ENCODE data around the gene RAD51B. TPM values are rescaled to one million over a fixed set of nuclear protein-coding genes. Genes with fewer than 3 reads are reported as not detected.

RAD51B gene
- total RNA-seq, 1 experiment from 2014 or later = 16.7 TPM

DNA sequence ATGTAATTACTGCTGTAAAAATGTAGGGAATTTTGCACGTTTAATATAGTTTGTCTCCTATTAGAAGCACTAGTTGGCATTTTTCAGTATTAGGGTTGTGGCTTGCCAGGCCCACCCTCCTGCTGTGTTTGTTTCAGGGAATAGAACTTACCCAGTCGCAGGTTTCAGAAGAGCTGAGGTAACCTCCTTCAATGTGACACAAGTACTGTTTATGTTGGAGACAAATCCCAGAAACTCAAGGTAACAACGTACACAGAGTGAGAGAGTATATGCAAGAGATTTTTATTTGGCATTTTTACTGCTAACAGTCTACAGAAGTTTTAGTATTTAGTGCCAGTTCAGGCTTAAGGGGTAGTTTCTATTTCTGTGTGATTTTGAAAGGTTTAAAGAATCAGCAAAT lies 284.3 kb downstream of the RAD51B start:
- H3T11ph ChIP-seq (ENCODE audit: low read length) = no peak overlapping the region
- H3K56ac ChIP-seq (ENCODE audit: insufficient read length, low read depth, low read length) = no peak overlapping the region
- H3K9me3 ChIP-seq (ENCODE audit: control insufficient read depth, low read depth, low read length) = peaks cover 14% of the 10 kb centered on the region
- TF ChIP-seq, protein P1, sequence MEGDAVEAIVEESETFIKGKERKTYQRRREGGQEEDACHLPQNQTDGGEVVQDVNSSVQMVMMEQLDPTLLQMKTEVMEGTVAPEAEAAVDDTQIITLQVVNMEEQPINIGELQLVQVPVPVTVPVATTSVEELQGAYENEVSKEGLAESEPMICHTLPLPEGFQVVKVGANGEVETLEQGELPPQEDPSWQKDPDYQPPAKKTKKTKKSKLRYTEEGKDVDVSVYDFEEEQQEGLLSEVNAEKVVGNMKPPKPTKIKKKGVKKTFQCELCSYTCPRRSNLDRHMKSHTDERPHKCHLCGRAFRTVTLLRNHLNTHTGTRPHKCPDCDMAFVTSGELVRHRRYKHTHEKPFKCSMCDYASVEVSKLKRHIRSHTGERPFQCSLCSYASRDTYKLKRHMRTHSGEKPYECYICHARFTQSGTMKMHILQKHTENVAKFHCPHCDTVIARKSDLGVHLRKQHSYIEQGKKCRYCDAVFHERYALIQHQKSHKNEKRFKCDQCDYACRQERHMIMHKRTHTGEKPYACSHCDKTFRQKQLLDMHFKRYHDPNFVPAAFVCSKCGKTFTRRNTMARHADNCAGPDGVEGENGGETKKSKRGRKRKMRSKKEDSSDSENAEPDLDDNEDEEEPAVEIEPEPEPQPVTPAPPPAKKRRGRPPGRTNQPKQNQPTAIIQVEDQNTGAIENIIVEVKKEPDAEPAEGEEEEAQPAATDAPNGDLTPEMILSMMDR (conservative IDR thresholded peaks at IDR 0.05) = no peak
- H3K18ac ChIP-seq (ENCODE audit: insufficient read length, low read depth, low read length) = no peak overlapping the region
- Mint-ChIP-seq H3K4me3 (no peak overlapping the region), H3K27ac (no peak overlapping the region), H3K36me3 (ENCODE audit: insufficient read depth in 1 of 3, low read depth in 3 of 3) (peaks cover 33 to 35% (median 34%) of the 10 kb centered on the region in 3 experiments), H3K4me1 (peaks cover 8 to 18% of the 10 kb centered on the region in 2 experiments), H3K9me3 (peaks cover 33 to 44% of the 10 kb centered on the region in 2 experiments), H3K27me3 (ENCODE audit: low read depth) (no peaks in the 10 kb centered on the region; the same call in 1 of the 2 replicates)
- no peak overlapping the region for H3K14ac ChIP-seq (ENCODE audit: insufficient read depth, low read length)
- no peaks in the 10 kb centered on the region for H3K23me2 ChIP-seq (ENCODE audit: insufficient read length, low read depth, low read length, poor library complexity, severe bottlenecking)
- no peaks in the 10 kb centered on the region for H3K79me1 ChIP-seq (ENCODE audit: insufficient read depth, low read depth, low read length, poor library complexity, severe bottlenecking)
- no peaks in the 10 kb centered on the region for H3K79me2 ChIP-seq (ENCODE audit: insufficient read depth, low read length)
- no peak overlapping the region for H2AK5ac ChIP-seq (ENCODE audit: insufficient read length, low read length)
- H2BK20ac ChIP-seq (ENCODE audit: low read depth, low read length, poor library complexity, severe bottlenecking) = no peak overlapping the region
- H4K8ac ChIP-seq (replicated peaks; ENCODE audit: insufficient read length, low read depth, low read length) = no peak overlapping the region
- no peak overlapping the region for H2AFZ ChIP-seq (ENCODE audit: low read length)
- H3K27ac ChIP-seq (ENCODE audit: insufficient read length, low read depth, low read length) = no peak overlapping the region
- H3K4me1 ChIP-seq (ENCODE audit: insufficient read depth, low read length) = no peaks in the 10 kb centered on the region; the same call in 1 of the 2 replicates
- no peaks in the 10 kb centered on the region for H3K27me3 ChIP-seq (ENCODE audit: insufficient read depth, low read length)
- H2BK15ac ChIP-seq (ENCODE audit: low read depth, low read length) = no peak overlapping the region
- no peak overlapping the region for H3K4me2 ChIP-seq (ENCODE audit: insufficient read depth, insufficient read length, low read length)
- no peak overlapping the region for H2BK12ac ChIP-seq (ENCODE audit: insufficient read length, low read depth, low read length)
- DNase-seq = no peak
- no peak overlapping the region for H4K5ac ChIP-seq (ENCODE audit: insufficient read length, low read depth, low read length)
- H3K9ac ChIP-seq (ENCODE audit: extremely low read depth, insufficient read length, low read length) = no peak overlapping the region
- no peak overlapping the region for H3K23ac ChIP-seq (ENCODE audit: insufficient read length, low read depth, low read length)
- H2BK5ac ChIP-seq (ENCODE audit: insufficient read length, low read length) = no peak overlapping the region
- WGBS (ENCODE audit: extremely low coverage, insufficient read length, low lambda C conversion rate) = no CpG with 5 or more reads among the region's 3 CpGs
- no peaks in the 10 kb centered on the region for H4K20me1 ChIP-seq (ENCODE audit: control insufficient read depth, insufficient read depth, insufficient read length)
- no peak overlapping the region for H3K4ac ChIP-seq (ENCODE audit: low read depth, low read length)
- no peak overlapping the region for H4K91ac ChIP-seq (ENCODE audit: insufficient read length, low read depth, low read length)
- no peak overlapping the region for H2BK120ac ChIP-seq (ENCODE audit: low read depth, low read length, poor library complexity, severe bottlenecking)
